GM10266 (cell line): Measurements from ENCODE around the gene ADGRD1.
"Not testable (repeated sequence)": the region's sequence is repeated elsewhere in the genome, so short reads cannot be mapped to it uniquely, and the experiment has no call there.

Experiments
- DNase-seq: peaks from one replicate; pipeline ENCODE4 v3.0.0; 2012; ENCODE audit errors: extremely low spot score
- CTCF ChIP-seq: IDR thresholded peaks from 2 replicates; pipeline ENCODE4 v1.5.1; 2012; ENCODE audit warnings: mild to moderate bottlenecking, low read depth; ENCODE audit not compliant: control insufficient read depth, insufficient read depth; ENCODE audit errors: missing control alignments

ADGRD1 gene

GRCh38 chr12:130953771-130954543 is at the start of gene ADGRD1:
ADGRD1 (plus strand) TSS chr12:130953907; CDS start chr12:130954466, 559 bp downstream.
- peak; percentile 53 for DNase-seq
- TF ChIP-seq CTCF: no peak

GRCh38 chr12:130904064-130904463 is 49.6 kb upstream of the ADGRD1 start:
- no peak for DNase-seq

GRCh38 chr12:130904936-130905455 is 48.7 kb upstream of the ADGRD1 start:
- DNase-seq: not testable (repeated sequence)

More at GRCh38 chr12:130904064-130904463, 49.6 kb upstream of the ADGRD1 start:
- TF ChIP-seq CTCF: no peak

GRCh38 chr12:130909111-130909510 is 44.6 kb upstream of the ADGRD1 start:
- TF ChIP-seq CTCF: no peak
- no peak for DNase-seq

- no peak for TF ChIP-seq CTCF
- no peak for DNase-seq
Observed at GRCh38 chr12:130911193-130911592, 42.5 kb upstream of the ADGRD1 start.

GRCh38 chr12:130911933-130912332 is 41.8 kb upstream of the ADGRD1 start:
- no peak for TF ChIP-seq CTCF

GRCh38 chr12:130916241-130916911 is 37.3 kb upstream of the ADGRD1 start:
- TF ChIP-seq CTCF: peak; percentile 85
- DNase-seq: peak; percentile 69

More at GRCh38 chr12:130911933-130912332, 41.8 kb upstream of the ADGRD1 start:
- DNase-seq: no peak
